Endothelial cell of umbilical vein (primary cell): ENCODE results near the gene ZNF383. TPM values are rescaled to one million over a fixed set of nuclear protein-coding genes. Genes with fewer than 3 reads are reported as not detected.
"Not testable (repeated sequence)": the region's sequence is repeated elsewhere in the genome, so short reads cannot be mapped to it uniquely, and the experiment has no call there.

Source experiments
- BruUV-seq: library from RNA; stranded (reverse); fragments of 400-500 nt; replicated peaks from 2 replicates; lab custom pipeline; 2021; lab: Mats Ljungman, UMichigan
- CTCF ChIA-PET: fragments of 300-600, 350-600 bp; sonication (Branson Sonifier 250); formaldehyde crosslinking; loops from one replicate; lab custom pipeline; 2021; ENCODE audit warnings: antibody characterized with exemption, inconsistent platforms; lab: Charles Lee
- POLR2A ChIA-PET: fragments of 300-600, 350-600 bp; sonication (Branson Sonifier 250); formaldehyde crosslinking; loops from one replicate; lab custom pipeline; 2021; ENCODE audit warnings: antibody characterized with exemption, inconsistent platforms; lab: Charles Lee
- DNase-seq: peaks from one replicate; pipeline ENCODE4 v3.0.0-alpha.2; 2011; ENCODE audit warnings: low read depth, low spot score
- FAIRE-seq: peaks from 2 replicates; lab custom pipeline; 2011; peaks lifted over from hg19 to GRCh38; lab: Jason Lieb, UNC
- H2AFZ ChIP-seq: 2 replicates; pipeline ENCODE4 v1.6.0; 2012; ENCODE audit warnings: low read depth, low read length, control low read depth, inconsistent platforms
- H3K27ac ChIP-seq: 2 replicates; pipeline ENCODE4 v1.5.1; 2011; ENCODE audit warnings: low read depth, mild to moderate bottlenecking, control low read depth, low read length, moderate library complexity; ENCODE audit not compliant: insufficient read depth
- H3K27me3 ChIP-seq, 2 experiments: 2 replicates each; pipeline versions ENCODE4 v1.6.0 to v1.6.1; 2011; ENCODE audit warnings: low read length in 2 of 2, mixed read lengths in 1 of 2; ENCODE audit not compliant: control insufficient read depth in 2 of 2, insufficient read depth in 2 of 2
- H3K36me3 ChIP-seq, 2 experiments: 2 replicates in 1 of 2; 3 replicates in 1 of 2; pipeline ENCODE4 v1.5.1; 2011; ENCODE audit warnings: low read length in 2 of 2, mild to moderate bottlenecking in 1 of 2, moderate library complexity in 1 of 2; ENCODE audit not compliant: control insufficient read depth in 2 of 2, insufficient read depth in 2 of 2; ENCODE audit errors: extremely low read depth in 1 of 2
- H3K4me1 ChIP-seq: 3 replicates; pipeline ENCODE4 v1.5.1; 2011; ENCODE audit warnings: mild to moderate bottlenecking, low read length; ENCODE audit not compliant: control insufficient read depth, insufficient read depth; ENCODE audit errors: extremely low read depth
- H3K4me2 ChIP-seq: 2 replicates; pipeline ENCODE4 v1.6.1; 2011; ENCODE audit warnings: low read length, control low read depth, mixed read lengths; ENCODE audit not compliant: insufficient read depth
- H3K4me3 ChIP-seq, 3 experiments: fragments of 200-600 bp in 1 of 3; sonication (generic), shearing (Covaris generic) in 1 of 3; replicated peaks in 1 of 3; 2 replicates each; pipeline ENCODE4 v1.5.1; 2011 to 2016; ENCODE audit warnings: control low read depth in 3 of 3, low read length in 3 of 3, mild to moderate bottlenecking in 2 of 3, inconsistent platforms in 1 of 3, low read depth in 1 of 3, moderate library complexity in 1 of 3; ENCODE audit not compliant: insufficient read depth in 1 of 3
- H3K79me2 ChIP-seq: 2 replicates; pipeline ENCODE4 v1.6.0; 2012; ENCODE audit warnings: low read length, inconsistent platforms; ENCODE audit not compliant: control insufficient read depth, insufficient read depth
- H3K9ac ChIP-seq: replicated peaks from 2 replicates; pipeline ENCODE3; 2011; ENCODE audit warnings: low read length, control low read depth; ENCODE audit not compliant: insufficient read depth; ENCODE audit errors: extremely low read depth
- H3K9me1 ChIP-seq: replicated peaks from 3 replicates; pipeline ENCODE4 v1.6.0; 2011; ENCODE audit warnings: mild to moderate bottlenecking, low read length; ENCODE audit not compliant: control insufficient read depth, insufficient read depth; ENCODE audit errors: extremely low read depth
- H3K9me3 ChIP-seq: replicated peaks from 2 replicates; pipeline ENCODE4 v1.5.1; 2012; ENCODE audit warnings: low read length, inconsistent platforms; ENCODE audit not compliant: control insufficient read depth, insufficient read depth
- H4K20me1 ChIP-seq: replicated peaks from 2 replicates; pipeline ENCODE3; 2011; ENCODE audit warnings: mild to moderate bottlenecking, low read length; ENCODE audit not compliant: control insufficient read depth, insufficient read depth; ENCODE audit errors: extremely low read depth
- CTCF ChIP-seq, 2 donors: IDR thresholded peaks; 1 replicate in 1 of 2; 2 replicates in 1 of 2; pipeline ENCODE4 v1.5.1; 2011; ENCODE audit warnings: low read length in 2 of 2, mild to moderate bottlenecking in 2 of 2, moderate library complexity in 2 of 2, control low read depth in 1 of 2, inconsistent platforms in 1 of 2, low read depth in 1 of 2; ENCODE audit not compliant: insufficient read depth in 1 of 2; ENCODE audit errors: extremely low read depth in 1 of 2
- MAX ChIP-seq: IDR thresholded peaks from 2 replicates; pipeline ENCODE4 v1.6.1; 2011; ENCODE audit not compliant: insufficient read depth, insufficient read length
- dilution Hi-C: fragments of 300-500 bp; cut with MboI; formaldehyde crosslinking; loops from one replicate; pipeline ENCODE4 v1.15.0; 2019; ENCODE audit warnings: low sequenced_read_pairs; ENCODE audit not compliant: extremely low pct_ligation_motif_present
- intact Hi-C: fragments of 100-400 bp; cut with micrococcal nuclease; formaldehyde crosslinking; loops from one replicate; pipeline ENCODE4 v1.10.0; 2022
- polyA plus RNA-seq, 4 experiments: library from polyadenylated mRNA; depleted of rRNA in 3 of 4; stranded (reverse) in 3 of 4; unstranded in 1 of 4; fragments of >200 nt; gene quantifications; 2 replicates each; pipeline versions ENCODE4 v1.2.1 to v1.2.3, GENCODE V29; 2011 to 2012; ENCODE audit warnings: missing spikeins in 1 of 4
- total RNA-seq: library from RNA; stranded (reverse); gene quantifications from 2 replicates; pipeline ENCODE4 v1.2.3, GENCODE V29; 2021

ZNF383 gene
- total and polyA plus RNA-seq, 2 donors (not counting 3 experiments of a cell fraction or from before 2014, with no cell fraction given) = 1.7 to 7.1 TPM

GRCh38 chr19:37197115-37197514 is 20.9 kb upstream of the ZNF383 start:
- FAIRE-seq, dilution Hi-C loops, H3K27ac ChIP-seq, POLR2A ChIA-PET, H3K79me2 ChIP-seq, H3K4me1 ChIP-seq, H2AFZ ChIP-seq, H3K9me3 ChIP-seq, CTCF ChIA-PET, H3K36me3 ChIP-seq, H3K4me3 ChIP-seq, H3K27me3 ChIP-seq, H3K4me2 ChIP-seq, BruUV-seq, DNase-seq, intact Hi-C loops, H3K9me1 ChIP-seq, H3K9ac ChIP-seq, H4K20me1 ChIP-seq: not testable (repeated sequence)

- TF ChIP-seq CTCF (IDR thresholded peaks at IDR 0.05; ENCODE audit: extremely low read depth in 1 of 2, insufficient read depth in 1 of 2, low read depth in 1 of 2, low read length in 2 of 2) (no peak), MAX (no peak)
- H3K79me2 ChIP-seq = no peaks in the 10 kb centered on the region
- H3K27me3 ChIP-seq = no peaks in the 10 kb centered on the region
- peaks cover 2% of the 10 kb centered on the region in 2 experiments for H3K36me3 ChIP-seq
- no TSS peak for BruUV-seq
- ChIA-PET POLR2A (no interaction called here), CTCF (no interaction called here)
- H3K9me3 ChIP-seq = no peaks in the 10 kb centered on the region
- DNase-seq (no peak), FAIRE-seq (no peak)
- H3K9ac ChIP-seq = no peak overlapping the region
- intact Hi-C loops (no loop called here), dilution Hi-C loops (no loop called here)
- H4K20me1 ChIP-seq = no peaks in the 10 kb centered on the region
- H3K9me1 ChIP-seq = no peaks in the 10 kb centered on the region
- H2AFZ ChIP-seq = no peak overlapping the region
- no peak overlapping the region for H3K4me2 ChIP-seq
- H3K4me1 ChIP-seq = no peaks in the 10 kb centered on the region
- no peak overlapping the region for H3K27ac ChIP-seq
- H3K4me3 ChIP-seq = no peak overlapping the region
Observed at GRCh38 chr19:37197768-37198167, 20.2 kb upstream of the ZNF383 start.
